Nephron progenitor cell (in vitro differentiated cells): ENCODE data around the gene CCDC88C.
A peak's percentile ranks its signal among the peaks of the same experiment; 100 is the strongest.

Experiments used
- DNase-seq: peaks from one replicate; pipeline ENCODE4 v3.0.0; 2021
- H3K27ac Mint-ChIP-seq: 2 replicates; pipeline ENCODE4 v1.8.0; 2021; ENCODE audit warnings: mild to moderate bottlenecking, moderate library complexity, mixed read lengths
- H3K27me3 Mint-ChIP-seq: 2 replicates; pipeline ENCODE4 v1.8.0; 2021; ENCODE audit warnings: mild to moderate bottlenecking, low read depth, mixed read lengths; ENCODE audit not compliant: poor library complexity
- H3K36me3 Mint-ChIP-seq: 2 replicates; pipeline ENCODE4 v1.8.0; 2021; ENCODE audit warnings: low read depth, mixed read lengths
- H3K4me1 Mint-ChIP-seq: 2 replicates; pipeline ENCODE4 v1.8.0; 2021; ENCODE audit warnings: mixed read lengths
- H3K4me3 Mint-ChIP-seq: 2 replicates; pipeline ENCODE4 v1.8.0; 2021; ENCODE audit warnings: mild to moderate bottlenecking, moderate library complexity, mixed read lengths
- H3K9me3 Mint-ChIP-seq: 2 replicates; pipeline ENCODE4 v1.8.0; 2021; ENCODE audit warnings: mild to moderate bottlenecking, moderate library complexity, mixed read lengths
- CTCF ChIP-seq: fragments of 200-600 bp; sonication (generic); IDR thresholded peaks from 2 replicates; pipeline ENCODE4 v1.5.0; 2021; ENCODE audit warnings: antibody characterized with exemption

Gene CCDC88C

GRCh38 chr14:91265404-91265803, 152.2 kb downstream of the CCDC88C start:
- H3K9me3 Mint-ChIP-seq = peaks cover 3% of the 10 kb centered on the region
- TF ChIP-seq CTCF = no peak
- peaks cover 26% of the 10 kb centered on the region for H3K4me1 Mint-ChIP-seq
- H3K27ac Mint-ChIP-seq = no peak overlapping the region
- peaks cover 16% of the 10 kb centered on the region for H3K36me3 Mint-ChIP-seq
- DNase-seq = no peak
- H3K27me3 Mint-ChIP-seq = peaks cover 57% of the 10 kb centered on the region
- H3K4me3 Mint-ChIP-seq = peak overlapping the region; percentile 72

DNA sequence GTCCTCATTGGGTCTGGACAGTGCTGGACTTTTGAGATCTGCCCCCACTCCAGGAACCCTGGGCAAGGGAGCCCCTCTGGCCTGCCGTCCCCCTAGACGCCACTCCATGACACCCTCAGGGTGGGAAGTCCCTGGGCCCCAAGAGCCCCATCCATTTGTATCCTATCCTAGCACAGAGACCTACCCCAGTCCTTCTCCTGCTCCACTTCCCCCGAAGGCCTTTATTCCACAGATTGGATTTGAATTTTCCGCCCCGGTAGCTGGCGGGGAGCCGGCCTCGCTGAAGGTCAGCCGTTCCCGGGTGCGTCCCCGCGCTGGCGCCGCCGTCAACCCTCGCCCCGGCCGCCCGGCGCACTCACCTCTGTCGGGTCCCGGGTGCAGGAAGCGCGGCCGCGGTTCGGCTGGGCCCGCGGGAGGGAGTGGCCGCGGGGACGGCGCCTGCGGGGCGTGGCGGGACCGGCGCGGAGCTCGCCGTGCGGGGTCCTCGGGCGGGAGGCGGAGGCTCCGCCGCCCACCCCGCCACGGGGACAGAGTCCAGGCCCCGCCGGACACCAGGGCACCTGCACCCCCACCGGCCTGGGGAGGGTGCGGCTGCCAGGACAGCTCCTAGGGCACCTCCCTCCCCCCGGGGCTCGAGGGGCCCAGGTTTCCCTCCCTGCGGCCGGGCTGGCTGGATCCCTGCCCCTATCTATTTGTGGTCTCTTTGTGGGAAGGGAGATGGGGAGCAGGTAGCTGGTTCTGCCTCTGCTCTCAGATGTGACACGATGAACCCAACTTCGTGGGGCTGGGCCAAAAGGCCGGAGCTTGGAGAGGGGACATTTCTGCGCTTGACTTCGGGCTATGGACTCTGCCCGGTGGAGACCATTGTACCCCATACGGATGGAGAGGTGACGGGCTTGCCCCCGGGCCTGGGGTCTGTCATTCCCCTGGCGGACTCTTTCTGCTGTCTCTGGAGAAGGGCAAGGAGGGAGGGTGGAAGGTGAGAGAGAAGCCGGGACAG, 153.2 kb downstream of the CCDC88C start:
- H3K9me3 Mint-ChIP-seq = peaks cover 3% of the 10 kb centered on the region
- peaks cover 11% of the 10 kb centered on the region for H3K36me3 Mint-ChIP-seq
- peaks cover 60% of the 10 kb centered on the region for H3K27me3 Mint-ChIP-seq
- no peak overlapping the region for H3K27ac Mint-ChIP-seq
- H3K4me3 Mint-ChIP-seq = peak overlapping the region; percentile 76
- peak; percentile 55 for DNase-seq
- TF ChIP-seq CTCF = no peak
- peaks cover 22% of the 10 kb centered on the region for H3K4me1 Mint-ChIP-seq

DNA sequence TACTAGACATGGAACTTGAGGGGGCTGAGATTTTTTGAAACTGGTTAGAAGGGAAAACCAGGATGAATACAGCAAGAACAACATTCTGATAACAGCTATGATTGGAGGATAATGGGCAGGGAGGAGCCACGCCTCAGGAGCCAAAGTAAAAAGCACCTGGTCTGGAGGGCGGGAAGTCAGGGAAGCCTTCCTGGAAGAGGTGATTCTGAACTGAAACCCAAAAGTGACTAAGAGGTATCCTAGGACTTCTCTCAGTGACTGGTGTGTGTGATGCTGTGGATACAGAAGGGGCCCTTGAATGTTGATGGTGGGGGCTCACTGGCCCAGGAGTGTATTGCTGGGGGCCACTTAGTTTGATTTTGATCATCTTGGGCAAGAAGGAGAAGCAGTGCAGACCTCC, 154.3 kb downstream of the CCDC88C start:
- peaks cover 21% of the 10 kb centered on the region for H3K4me1 Mint-ChIP-seq
- peaks cover 61% of the 10 kb centered on the region for H3K27me3 Mint-ChIP-seq
- peaks cover 7% of the 10 kb centered on the region for H3K36me3 Mint-ChIP-seq
- peak overlapping the region; percentile 71 for H3K4me3 Mint-ChIP-seq
- H3K27ac Mint-ChIP-seq = no peak overlapping the region
- peaks cover 3% of the 10 kb centered on the region for H3K9me3 Mint-ChIP-seq
- no peak for DNase-seq
- no peak for TF ChIP-seq CTCF

- Mint-ChIP-seq H3K9me3 (peaks cover 3% of the 10 kb centered on the region), H3K4me1 (peaks cover 30% of the 10 kb centered on the region)
Observed at GRCh38 chr14:91261986-91262549, 155.6 kb downstream of the CCDC88C start.

DNA sequence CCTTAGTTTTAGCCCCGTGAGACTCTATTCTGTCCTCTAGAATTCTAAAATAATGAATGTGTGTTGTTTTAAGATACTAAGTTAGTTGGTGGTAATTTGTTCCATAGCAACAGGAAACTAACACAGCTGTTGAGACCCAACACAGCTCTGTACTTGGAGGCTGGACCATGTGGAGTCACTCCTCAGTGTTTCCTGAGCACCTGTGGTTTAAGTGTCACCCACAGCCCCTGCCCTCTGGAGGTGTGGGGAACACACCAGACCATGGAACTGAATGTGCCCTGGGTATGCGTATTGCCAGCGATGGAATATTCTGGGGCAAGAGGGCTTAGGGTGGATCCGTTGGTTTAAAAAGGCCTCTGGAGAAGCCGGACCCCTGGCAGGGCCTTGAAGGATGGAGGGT, 156.5 kb downstream of the CCDC88C start:
- Mint-ChIP-seq H3K4me3 (no peak overlapping the region), H3K36me3 (no peaks in the 10 kb centered on the region), H3K27ac (no peak overlapping the region), H3K27me3 (peaks cover 63% of the 10 kb centered on the region), H3K4me1 (peaks cover 30% of the 10 kb centered on the region), H3K9me3 (peaks cover 3% of the 10 kb centered on the region)
- TF ChIP-seq CTCF = no peak
- DNase-seq = no peak

More at GRCh38 chr14:91261986-91262549, 155.6 kb downstream of the CCDC88C start:
- Mint-ChIP-seq H3K4me3 (no peak overlapping the region), H3K27me3 (peaks cover 63% of the 10 kb centered on the region), H3K36me3 (no peaks in the 10 kb centered on the region), H3K27ac (no peak overlapping the region)
- no peak for TF ChIP-seq CTCF
- DNase-seq = no peak
